CD4-positive, alpha-beta memory T cell (primary cell): ENCODE results near the gene NRXN3. TPM values are rescaled to one million over a fixed set of nuclear protein-coding genes. Genes with fewer than 3 reads are reported as not detected.

ENCODE experiments used
- CTCF ChIA-PET: fragments of 350-600 bp; sonication (Branson Sonifier 250); formaldehyde crosslinking; loops from one replicate; lab custom pipeline; 2021; ENCODE audit warnings: inconsistent platforms; ENCODE audit not compliant: partially characterized antibody; lab: Charles Lee
- POLR2A ChIA-PET: fragments of 350-600 bp; sonication (Branson Sonifier 250); formaldehyde crosslinking; loops from one replicate; lab custom pipeline; 2021; ENCODE audit not compliant: partially characterized antibody; lab: Charles Lee
- DNase-seq, 5 donors: peaks; one replicate each; pipeline versions ENCODE4 v3.0.0 to v3.0.0-alpha.2; 2020 to 2022; ENCODE audit warnings: mixed read lengths in 1 of 5
- H3K27ac ChIP-seq: one replicate; pipeline ENCODE4 v1.7.0; 2013; ENCODE audit warnings: low read depth, low read length
- H3K27me3 ChIP-seq: 2 replicates; pipeline ENCODE4 v1.7.0; 2013; ENCODE audit warnings: mild to moderate bottlenecking, low read length, moderate library complexity; ENCODE audit not compliant: insufficient read depth
- H3K36me3 ChIP-seq: 2 replicates; pipeline ENCODE4 v1.7.0; 2013; ENCODE audit warnings: mild to moderate bottlenecking, low read length, moderate library complexity; ENCODE audit not compliant: insufficient read depth
- H3K4me1 ChIP-seq: 2 replicates; pipeline ENCODE4 v1.7.0; 2013; ENCODE audit warnings: mild to moderate bottlenecking, low read length, moderate library complexity; ENCODE audit not compliant: insufficient read depth
- H3K4me3 ChIP-seq, 2 donors: one replicate each; pipeline ENCODE4 v1.7.0; 2013; ENCODE audit warnings: low read length in 2 of 2, mild to moderate bottlenecking in 1 of 2
- H3K9me3 ChIP-seq, 2 donors: one replicate each; pipeline ENCODE4 v1.7.0; 2013; ENCODE audit warnings: low read length in 2 of 2, control low read depth in 1 of 2; ENCODE audit not compliant: control insufficient read depth in 1 of 2
- H3K27ac Mint-ChIP-seq, 7 donors: one replicate each; pipeline ENCODE4 v1.8.0; 2020 to 2021; ENCODE audit warnings: mixed read lengths in 7 of 7, mild to moderate bottlenecking in 6 of 7, inconsistent platforms in 3 of 7, moderate library complexity in 3 of 7
- H3K27me3 Mint-ChIP-seq, 2 donors: one replicate each; pipeline ENCODE4 v1.8.0; 2020 to 2021; ENCODE audit warnings: mixed read lengths in 2 of 2
- H3K36me3 Mint-ChIP-seq, 2 donors: one replicate each; pipeline ENCODE4 v1.8.0; 2020 to 2021; ENCODE audit warnings: mixed read lengths in 2 of 2, inconsistent platforms in 1 of 2, mild to moderate bottlenecking in 1 of 2
- H3K4me1 Mint-ChIP-seq, 4 donors: one replicate each; pipeline ENCODE4 v1.8.0; 2020 to 2021; ENCODE audit warnings: mixed read lengths in 4 of 4, mild to moderate bottlenecking in 1 of 4
- H3K4me3 Mint-ChIP-seq, 8 donors: one replicate each; pipeline ENCODE4 v1.8.0; 2020 to 2021; ENCODE audit warnings: mixed read lengths in 8 of 8, mild to moderate bottlenecking in 7 of 8, moderate library complexity in 6 of 8, inconsistent platforms in 3 of 8
- H3K9me3 Mint-ChIP-seq, 8 donors: one replicate each; pipeline ENCODE4 v1.8.0; 2020 to 2021; ENCODE audit warnings: mixed read lengths in 8 of 8, mild to moderate bottlenecking in 5 of 8, inconsistent platforms in 3 of 8, moderate library complexity in 1 of 8
- intact Hi-C: fragments of 100-400 bp; cut with micrococcal nuclease; formaldehyde crosslinking; loops from one replicate; pipeline ENCODE4 v1.15.1; 2023
- polyA plus RNA-seq, 2 donors: library from polyadenylated mRNA; unstranded; fragments of 300-500 nt; fragmentation: Illumina TruSeq; gene quantifications; one replicate each; pipeline ENCODE4 v1.2.3, GENCODE V29; 2021
- total RNA-seq, 2 experiments: library from RNA; stranded (reverse); gene quantifications; one replicate each; pipeline ENCODE4 v1.2.3, GENCODE V29; 2021

The NRXN3 gene
- total and polyA plus RNA-seq, 4 experiments from 2014 or later: not detected

- Histone ChIP-seq H3K4me1 (no peaks in the 10 kb centered on the region), H3K27me3 (no peaks in the 10 kb centered on the region), H3K9me3 (no peaks in the 10 kb centered on the region), H3K36me3 (no peaks in the 10 kb centered on the region), H3K4me3 (no peak overlapping the region), H3K27ac (no peak overlapping the region)
- intact Hi-C loops: no loop called here
- Mint-ChIP-seq H3K36me3 (no peaks in the 10 kb centered on the region), H3K4me3 (no peak overlapping the region), H3K9me3 (peaks cover 0 to 4% (median under 1%) of the 10 kb centered on the region in 8 donors), H3K27ac (no peak overlapping the region), H3K4me1 (no peaks in the 10 kb centered on the region), H3K27me3 (no peaks in the 10 kb centered on the region)
- no peak for DNase-seq
- CTCF ChIA-PET: no interaction called here
- POLR2A ChIA-PET: no interaction called here
These were observed 1683.0 kb downstream of the NRXN3 start for GRCh38 chr14:79852950-79853744.

DNA sequence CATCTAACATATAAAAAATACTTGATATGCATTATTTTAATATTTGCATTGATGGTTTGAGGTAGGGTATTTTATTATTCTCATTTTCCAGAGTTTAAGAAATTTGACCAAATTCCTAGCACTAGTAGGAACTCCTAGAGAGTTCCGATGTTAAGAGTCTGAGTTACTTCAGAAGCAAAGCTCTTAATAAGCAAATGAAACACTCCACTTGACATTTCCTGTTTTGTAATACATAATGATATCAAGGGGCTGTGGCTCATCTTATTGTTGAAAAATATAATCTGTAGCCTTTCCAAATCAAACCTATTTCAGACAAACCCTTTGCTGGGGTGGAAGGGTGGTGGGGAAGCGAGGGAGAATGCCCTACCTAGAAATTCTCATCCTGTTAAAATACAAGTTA, 1685.6 kb downstream of the NRXN3 start:
- intact Hi-C loops: no loop called here
- no peak overlapping the region for H3K27ac ChIP-seq
- ChIA-PET POLR2A (no interaction called here), CTCF (no interaction called here)
- Mint-ChIP-seq H3K27me3 (no peaks in the 10 kb centered on the region), H3K4me1 (no peaks in the 10 kb centered on the region), H3K4me3 (no peak overlapping the region), H3K27ac (no peak overlapping the region), H3K9me3 (peaks cover 0 to 8% (median 1%) of the 10 kb centered on the region in 8 donors), H3K36me3 (no peaks in the 10 kb centered on the region)
- H3K36me3 ChIP-seq: no peaks in the 10 kb centered on the region
- H3K4me3 ChIP-seq: no peak overlapping the region
- H3K9me3 ChIP-seq: no peaks in the 10 kb centered on the region
- H3K27me3 ChIP-seq: no peaks in the 10 kb centered on the region
- DNase-seq: no peak
- H3K4me1 ChIP-seq: no peaks in the 10 kb centered on the region

GRCh38 chr14:79856381-79856780, 1686.2 kb downstream of the NRXN3 start:
- POLR2A ChIA-PET: no interaction called here
- no peaks in the 10 kb centered on the region for H3K36me3 Mint-ChIP-seq
- CTCF ChIA-PET: no interaction called here

GRCh38 chr14:79861111-79861510, 1690.9 kb downstream of the NRXN3 start:
- H3K27ac Mint-ChIP-seq: no peak overlapping the region
- H3K36me3 ChIP-seq: no peaks in the 10 kb centered on the region
- intact Hi-C loops: no loop called here
- CTCF ChIA-PET: interaction anchor here (0.6 kb wide), 1 partner anchor 14 kb away, joined by 3 read pairs; no protein-coding TSS in a partner anchor
- DNase-seq: no peak
- no peaks in the 10 kb centered on the region for H3K36me3 Mint-ChIP-seq
- H3K27me3 Mint-ChIP-seq: no peaks in the 10 kb centered on the region
- no peak overlapping the region for H3K4me3 Mint-ChIP-seq
- no peak overlapping the region for H3K4me3 ChIP-seq
- H3K27ac ChIP-seq: no peak overlapping the region
- H3K4me1 Mint-ChIP-seq: no peaks in the 10 kb centered on the region
- H3K27me3 ChIP-seq: no peaks in the 10 kb centered on the region
- H3K9me3 Mint-ChIP-seq: peaks cover 0 to 13% (median 6%) of the 10 kb centered on the region in 8 donors
- H3K9me3 ChIP-seq: peaks cover 0 to 4% of the 10 kb centered on the region in 2 donors
- POLR2A ChIA-PET: no interaction called here
- no peaks in the 10 kb centered on the region for H3K4me1 ChIP-seq

More at GRCh38 chr14:79856381-79856780, 1686.2 kb downstream of the NRXN3 start:
- no peaks in the 10 kb centered on the region for H3K27me3 ChIP-seq
- no peaks in the 10 kb centered on the region for H3K27me3 Mint-ChIP-seq
- no peaks in the 10 kb centered on the region for H3K4me1 ChIP-seq
- no peak overlapping the region for H3K4me3 ChIP-seq
- no peak overlapping the region for H3K27ac Mint-ChIP-seq
- H3K27ac ChIP-seq: no peak overlapping the region
- no peaks in the 10 kb centered on the region for H3K36me3 ChIP-seq
- H3K4me1 Mint-ChIP-seq: no peaks in the 10 kb centered on the region
- intact Hi-C loops: no loop called here
- H3K9me3 Mint-ChIP-seq: peaks cover 0 to 8% (median 1%) of the 10 kb centered on the region in 8 donors
- H3K9me3 ChIP-seq: no peaks in the 10 kb centered on the region
- H3K4me3 Mint-ChIP-seq: no peak overlapping the region
- DNase-seq: no peak

- no peak for DNase-seq
- H3K27ac Mint-ChIP-seq: no peak overlapping the region
- Histone ChIP-seq H3K36me3 (no peaks in the 10 kb centered on the region), H3K27me3 (no peaks in the 10 kb centered on the region), H3K27ac (no peak overlapping the region), H3K4me1 (no peaks in the 10 kb centered on the region), H3K9me3 (peaks cover 0 to 4% of the 10 kb centered on the region in 2 donors), H3K4me3 (no peak overlapping the region)
- H3K4me3 Mint-ChIP-seq: no peak overlapping the region
- CTCF ChIA-PET: no interaction called here
- H3K36me3 Mint-ChIP-seq: no peaks in the 10 kb centered on the region
- intact Hi-C loops: no loop called here
- no peaks in the 10 kb centered on the region for H3K27me3 Mint-ChIP-seq
- H3K9me3 Mint-ChIP-seq: peaks cover 0 to 13% (median 6%) of the 10 kb centered on the region in 8 donors
- no peaks in the 10 kb centered on the region for H3K4me1 Mint-ChIP-seq
- POLR2A ChIA-PET: no interaction called here
These were observed 1691.9 kb downstream of the NRXN3 start for GRCh38 chr14:79862045-79862444.

DNA sequence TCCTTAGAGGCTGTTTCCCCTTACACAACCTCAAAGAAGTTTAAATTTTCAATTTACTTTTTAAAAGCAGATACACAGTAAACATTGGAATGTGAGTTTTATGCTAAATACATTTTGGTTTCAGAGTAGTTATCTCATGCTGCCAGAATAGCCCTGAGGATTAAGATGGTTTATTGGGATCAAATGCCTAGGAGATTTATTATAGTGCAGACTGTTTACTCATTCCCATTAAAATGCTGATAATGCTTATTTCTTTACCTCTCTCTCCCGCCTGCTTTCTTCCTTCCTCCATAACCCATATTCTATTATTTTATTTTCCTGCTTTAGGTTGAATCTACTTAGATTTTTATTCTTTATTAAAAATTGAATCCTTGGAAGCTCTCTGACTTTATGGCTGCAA, 1701.0 kb downstream of the NRXN3 start:
- Histone ChIP-seq H3K4me1 (no peaks in the 10 kb centered on the region), H3K36me3 (no peaks in the 10 kb centered on the region), H3K27ac (no peak overlapping the region), H3K27me3 (no peaks in the 10 kb centered on the region), H3K9me3 (no peaks in the 10 kb centered on the region), H3K4me3 (no peak overlapping the region)
- ChIA-PET CTCF (no interaction called here), POLR2A (no interaction called here)
- intact Hi-C loops: no loop called here
- Mint-ChIP-seq H3K9me3 (peaks cover 2 to 13% (median 4%) of the 10 kb centered on the region in 8 donors), H3K27ac (no peak overlapping the region), H3K4me1 (no peaks in the 10 kb centered on the region), H3K4me3 (no peak overlapping the region), H3K36me3 (no peaks in the 10 kb centered on the region), H3K27me3 (no peaks in the 10 kb centered on the region)
- no peak for DNase-seq

- Histone ChIP-seq H3K9me3 (no peaks in the 10 kb centered on the region), H3K4me1 (no peaks in the 10 kb centered on the region), H3K27me3 (no peaks in the 10 kb centered on the region), H3K27ac (no peak overlapping the region), H3K36me3 (no peaks in the 10 kb centered on the region), H3K4me3 (no peak overlapping the region)
- Mint-ChIP-seq H3K27ac (no peak overlapping the region), H3K4me1 (no peaks in the 10 kb centered on the region), H3K4me3 (no peak overlapping the region), H3K9me3 (peaks cover 2 to 10% (median 5%) of the 10 kb centered on the region in 8 donors), H3K36me3 (no peaks in the 10 kb centered on the region), H3K27me3 (no peaks in the 10 kb centered on the region)
- intact Hi-C loops: no loop called here
- ChIA-PET POLR2A (no interaction called here), CTCF (no interaction called here)
- DNase-seq: no peak
These were observed 1708.1 kb downstream of the NRXN3 start for GRCh38 chr14:79878229-79878628.
